ENCODE data around the gene PTRH1. TPM values are rescaled to one million over a fixed set of nuclear protein-coding genes. Genes with fewer than 3 reads are reported as not detected.

Gene PTRH1
- total and polyA plus RNA-seq, 2 of the 13 experiments (the other 11 are each of a cell fraction or from before 2014, with no cell fraction given), result 4.0 to 10.4 TPM

- TF ChIP-seq POGK (CRISPR knock-in tag; conservative IDR thresholded peaks at IDR 0.05) (no peak), THAP7 (CRISPR knock-in tag; IDR thresholded peaks at IDR 0.05) (no peak), ETV6 (CRISPR knock-in tag; conservative IDR thresholded peaks at IDR 0.05) (no peak), EP300 (IDR thresholded peaks at IDR 0.05; ENCODE audit: low read depth in 2 of 2, low read length in 2 of 2) (no peak), EP300 (CRISPR knock-in tag; IDR thresholded peaks at IDR 0.05; ENCODE audit: borderline replicate concordance) (no peak), ZFP90 (CRISPR knock-in tag; IDR thresholded peaks at IDR 0.05; ENCODE audit: borderline replicate concordance) (no peak), CBFB (CRISPR knock-in tag; IDR thresholded peaks at IDR 0.05) (no peak), ZNF331 (CRISPR knock-in tag; IDR thresholded peaks at IDR 0.05) (0 out of 2 replicates have a peak, but pooled peaks have one; percentile 17), CTCF (CRISPR knock-in tag; IDR thresholded peaks at IDR 0.05) (0 out of 2 replicates have a peak, but pooled peaks have one; percentile 20), ZNF333 (CRISPR knock-in tag; IDR thresholded peaks at IDR 0.05; ENCODE audit: borderline replicate concordance) (0 out of 2 replicates have a peak, but pooled peaks have one; percentile 41), ZNF709 (CRISPR knock-in tag; IDR thresholded peaks at IDR 0.05) (no peak), ZNF292 (CRISPR knock-in tag; IDR thresholded peaks at IDR 0.05; ENCODE audit: borderline replicate concordance, low read depth) (0 out of 2 replicates have a peak, but pooled peaks have one; percentile 71), IRF1 (CRISPR knock-in tag; IDR thresholded peaks at IDR 0.05; ENCODE audit: low read depth) (no peak), TFDP2 (CRISPR knock-in tag; IDR thresholded peaks at IDR 0.05) (no peak), THAP11 (CRISPR knock-in tag; IDR thresholded peaks at IDR 0.05) (0 out of 2 replicates have a peak, but pooled peaks have one; percentile 30), ZNF704 (CRISPR knock-in tag; IDR thresholded peaks at IDR 0.05; ENCODE audit: borderline replicate concordance) (no peak), GABPA (IDR thresholded peaks at IDR 0.05; ENCODE audit: low read depth, low read length) (no peak), GABPA (CRISPR knock-in tag; IDR thresholded peaks at IDR 0.05; ENCODE audit: low read depth) (peak; percentile 26; the same call in 1 of the 2 replicates), SCMH1 (CRISPR knock-in tag; IDR thresholded peaks at IDR 0.05; ENCODE audit: borderline replicate concordance) (no peak), TCF7L2 (IDR thresholded peaks at IDR 0.05; ENCODE audit: low read depth, low read length) (no peak)
Observed at GRCh38 chr9:127729522-127730256, 14.2 kb upstream of the PTRH1 start (continued).
